ENCODE data around the gene MCF2L.
"Not testable (repeated sequence)": the region's sequence is repeated elsewhere in the genome, so short reads cannot be mapped to it uniquely, and the experiment has no call there.

Gene MCF2L

GRCh38 chr13:113069861-113070805, 101.1 kb downstream of the MCF2L start:
- no peak for DNase-seq

GRCh38 chr13:113070855-113071254, 101.8 kb downstream of the MCF2L start:
- DNase-seq = no peak

GRCh38 chr13:113072376-113072775, 103.4 kb downstream of the MCF2L start:
- no peak for DNase-seq

- DNase-seq = no peak
Observed at GRCh38 chr13:113073942-113074341, 104.9 kb downstream of the MCF2L start.

GRCh38 chr13:113074401-113074800, 105.4 kb downstream of the MCF2L start:
- no peak for DNase-seq

GRCh38 chr13:113074876-113075275, 105.9 kb downstream of the MCF2L start:
- DNase-seq = no peak

- no peak for DNase-seq
Observed at GRCh38 chr13:113075711-113076110, 106.7 kb downstream of the MCF2L start.

GRCh38 chr13:113076681-113077401, 107.8 kb downstream of the MCF2L start:
- no peak for DNase-seq

GRCh38 chr13:113077566-113077952, 108.5 kb downstream of the MCF2L start:
- DNase-seq = no peak

- no peak for DNase-seq
Observed at GRCh38 chr13:113077953-113078901, 109.2 kb downstream of the MCF2L start.

GRCh38 chr13:113078902-113079780, 110.1 kb downstream of the MCF2L start:
- DNase-seq = no peak

GRCh38 chr13:113079781-113080080, 110.7 kb downstream of the MCF2L start:
- not testable (repeated sequence) for DNase-seq

- no peak for DNase-seq
Observed at GRCh38 chr13:113080361-113080831, 111.4 kb downstream of the MCF2L start.

GRCh38 chr13:113080901-113081521, 112.0 kb downstream of the MCF2L start:
- DNase-seq = no peak

GRCh38 chr13:113082198-113083021, 113.4 kb downstream of the MCF2L start:
- DNase-seq = no peak

- no peak for DNase-seq
Observed at GRCh38 chr13:113083022-113083373, 114.0 kb downstream of the MCF2L start.

GRCh38 chr13:113083402-113084061, 114.5 kb downstream of the MCF2L start:
- no peak for DNase-seq

- no peak for DNase-seq
Observed at GRCh38 chr13:113084094-113084942, 115.3 kb downstream of the MCF2L start.

GRCh38 chr13:113084943-113085540, 116.0 kb downstream of the MCF2L start:
- no peak for DNase-seq
